ENCODE data around the gene GABRB1.
"Not testable (repeated sequence)": the region's sequence is repeated elsewhere in the genome, so short reads cannot be mapped to it uniquely, and the experiment has no call there.

GABRB1 gene

DNA sequence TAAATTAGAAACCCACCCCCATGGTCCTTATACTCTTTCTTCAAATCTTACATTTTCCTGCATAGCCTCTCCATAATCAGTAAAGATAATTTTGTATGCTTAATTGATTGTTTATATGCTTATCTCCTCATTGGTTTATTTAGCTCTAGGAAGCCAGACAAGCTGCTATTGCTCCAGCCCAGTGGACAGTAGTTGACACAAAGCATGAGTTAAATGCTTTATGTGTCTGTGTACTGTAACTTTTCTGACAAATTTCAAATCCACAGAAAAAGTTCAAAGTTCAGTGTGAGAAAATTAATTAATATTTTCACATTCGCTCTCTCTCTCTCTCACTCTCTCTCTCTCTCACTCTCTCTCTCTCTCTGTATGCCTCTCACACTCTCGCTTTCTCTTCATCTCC is 181.7 kb downstream of the GABRB1 start:
- no peak for DNase-seq (ENCODE audit: low read depth)

DNA sequence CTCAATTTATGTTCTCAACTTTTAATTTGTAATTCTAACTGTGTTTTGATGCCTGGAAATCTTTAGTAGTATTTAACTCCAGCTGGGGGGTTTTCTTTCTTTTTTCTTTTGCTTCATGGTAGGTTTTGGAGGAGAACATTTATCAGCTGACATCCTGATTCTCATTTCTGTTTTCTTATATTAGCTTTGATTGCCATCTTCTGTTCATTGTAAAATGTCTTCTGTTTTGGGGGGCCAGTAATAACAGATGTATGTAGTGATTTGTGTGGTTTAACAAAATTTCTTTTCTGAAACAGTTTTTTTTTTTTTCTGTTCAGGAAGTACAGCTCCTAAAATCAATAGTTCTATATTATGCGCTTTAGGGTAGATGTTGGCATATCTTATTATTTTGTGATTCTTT is 182.2 kb downstream of the GABRB1 start:
- no peak for DNase-seq (ENCODE audit: low read depth)

DNA sequence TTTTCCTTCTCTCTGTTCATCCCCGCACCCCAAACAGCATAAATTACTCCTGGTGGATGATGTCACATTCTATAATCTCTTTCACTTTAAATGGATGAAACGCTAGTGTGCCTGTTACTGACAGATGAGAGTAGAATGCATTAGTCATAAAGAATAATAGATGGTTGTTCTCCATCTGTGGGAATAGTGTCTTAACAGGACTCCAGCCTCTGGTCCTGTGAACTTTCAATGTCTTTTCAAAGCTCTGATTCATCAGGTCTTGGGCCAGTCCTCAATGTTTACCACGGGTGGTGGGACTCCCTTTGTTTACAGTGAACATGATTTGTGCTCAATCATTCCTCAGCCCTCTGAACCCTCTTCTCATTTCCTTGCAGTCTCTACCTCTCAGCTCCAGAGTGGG is 182.6 kb downstream of the GABRB1 start:
- DNase-seq (ENCODE audit: low read depth): no peak

DNA sequence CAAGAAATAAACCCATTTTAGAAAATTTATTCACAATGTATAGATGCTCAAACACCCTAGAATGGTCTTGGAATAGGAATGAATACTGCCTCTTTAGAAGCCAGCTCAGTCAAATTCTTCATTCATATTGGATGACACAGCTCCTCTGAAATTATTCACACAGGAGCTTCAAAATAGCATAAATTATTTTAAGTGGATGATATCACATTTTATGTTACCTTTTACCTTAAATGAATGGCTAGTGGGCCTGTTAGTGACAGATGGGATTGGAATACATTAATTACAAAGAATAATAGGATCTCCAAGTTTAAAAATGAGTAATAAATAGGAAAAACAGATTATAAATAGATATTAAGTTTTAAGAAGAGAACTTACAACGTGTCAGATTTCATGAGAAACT is 184.4 kb downstream of the GABRB1 start:
- no peak for DNase-seq (ENCODE audit: low read depth)

GRCh38 chr4:47217291-47217690 is 185.9 kb downstream of the GABRB1 start:
- no peak for DNase-seq (ENCODE audit: low read depth)

- no peak for DNase-seq (ENCODE audit: low read depth)
These were observed 186.5 kb downstream of the GABRB1 start for GRCh38 chr4:47217884-47218283.

- DNase-seq (ENCODE audit: low read depth): no peak
These were observed 187.3 kb downstream of the GABRB1 start for GRCh38 chr4:47218631-47219030.

DNA sequence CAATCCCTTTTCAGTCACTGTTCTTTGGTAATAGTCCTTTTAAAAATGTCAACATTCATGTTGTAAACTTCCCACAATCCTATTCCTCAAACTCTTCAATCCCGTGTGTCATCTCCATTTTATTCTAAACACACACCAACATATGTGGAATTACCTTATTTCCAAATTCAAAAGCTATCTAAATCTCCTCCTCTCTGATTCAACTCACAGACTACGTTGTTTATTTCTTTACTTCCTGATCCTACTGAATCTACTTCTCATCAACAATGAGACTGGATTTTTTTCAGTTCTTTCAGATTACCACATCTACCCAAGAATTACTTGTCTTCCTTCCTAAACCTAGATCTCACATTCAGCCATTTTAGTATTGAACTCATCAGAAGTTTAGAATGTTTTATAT is 188.2 kb downstream of the GABRB1 start:
- DNase-seq (ENCODE audit: low read depth): no peak

DNA sequence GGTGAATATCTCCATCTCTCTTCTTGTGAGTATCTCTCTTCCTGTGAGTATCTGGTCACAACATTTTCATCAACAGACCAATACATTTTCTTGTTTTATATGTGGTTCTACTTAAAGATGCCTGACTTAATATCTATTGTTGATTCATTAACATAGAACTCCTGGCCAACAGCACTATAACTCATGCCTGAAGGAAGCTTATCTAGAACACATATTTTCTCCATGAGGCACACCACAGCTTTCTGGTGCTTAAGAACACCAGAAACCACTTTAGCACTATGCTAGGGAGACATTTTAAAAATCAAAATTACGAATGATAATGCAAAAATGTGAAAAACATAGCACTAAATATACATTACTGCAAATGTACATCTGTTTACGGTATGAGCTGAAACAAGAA is 190.4 kb downstream of the GABRB1 start:
- no peak for DNase-seq (ENCODE audit: low read depth)

DNA sequence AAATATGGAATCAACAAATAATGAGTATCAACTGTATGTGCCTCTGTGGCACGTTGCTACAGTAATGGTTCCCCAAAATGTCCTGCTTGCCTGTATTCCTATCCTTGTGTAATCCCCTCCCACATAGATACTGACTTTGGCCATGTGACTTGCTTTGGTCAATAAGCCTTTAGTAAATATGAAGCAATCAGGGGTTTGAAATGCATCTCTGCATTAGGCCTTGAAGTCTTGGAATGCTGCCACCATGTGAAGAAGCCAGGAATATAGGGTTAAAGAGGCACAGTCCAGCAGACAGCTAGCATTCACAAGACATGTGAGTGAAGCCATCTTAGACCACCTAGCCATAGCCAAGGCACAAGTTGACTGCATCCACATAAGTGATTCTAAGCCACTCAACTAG is 190.9 kb downstream of the GABRB1 start:
- no peak for DNase-seq (ENCODE audit: low read depth)

DNA sequence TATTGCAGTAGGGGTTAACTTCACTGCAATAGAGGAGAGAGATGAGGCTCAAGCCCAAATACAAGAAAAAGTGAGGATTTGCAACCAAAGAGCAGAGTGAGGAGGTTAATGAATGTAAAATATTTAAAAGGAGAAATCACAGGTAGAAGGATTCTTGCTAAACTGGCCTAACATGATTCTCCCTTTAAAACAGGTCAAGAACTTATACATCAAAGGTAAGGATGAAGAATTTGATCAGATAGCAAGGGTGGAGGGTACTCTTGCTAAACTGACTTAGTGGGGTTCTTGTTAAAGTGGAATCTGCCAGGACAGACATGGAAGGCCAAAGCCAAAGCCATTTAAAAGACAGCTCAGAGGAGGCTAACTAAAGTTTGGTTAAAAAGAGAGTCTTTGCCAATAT is 193.0 kb downstream of the GABRB1 start:
- no peak for DNase-seq (ENCODE audit: low read depth)

DNA sequence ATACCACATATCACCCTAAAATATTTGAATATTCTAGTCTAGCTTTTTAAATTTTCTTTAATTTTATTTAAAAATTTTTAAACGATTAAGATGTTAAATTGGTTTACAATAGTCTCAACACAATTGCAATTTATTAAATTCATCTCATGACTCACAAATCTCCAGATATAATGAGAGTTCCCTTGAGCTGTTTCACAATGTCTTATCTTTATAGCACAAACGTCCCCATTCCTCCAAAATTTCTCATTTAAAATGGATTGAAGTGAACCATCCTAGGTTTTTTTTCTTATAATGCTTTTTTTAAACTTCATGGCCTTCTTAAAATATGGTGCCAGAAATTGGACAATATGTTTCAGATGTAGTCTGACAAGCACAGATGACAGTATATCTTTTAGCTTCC is 204.4 kb downstream of the GABRB1 start:
- no peak for DNase-seq (ENCODE audit: low read depth)

GRCh38 chr4:47238667-47239066 is 207.3 kb downstream of the GABRB1 start:
- no peak for DNase-seq (ENCODE audit: low read depth)

- no peak for DNase-seq (ENCODE audit: low read depth)
These were observed 208.3 kb downstream of the GABRB1 start for GRCh38 chr4:47239649-47240048.

GRCh38 chr4:47251348-47252135 is 220.2 kb downstream of the GABRB1 start:
- DNase-seq (ENCODE audit: low read depth): no peak

DNA sequence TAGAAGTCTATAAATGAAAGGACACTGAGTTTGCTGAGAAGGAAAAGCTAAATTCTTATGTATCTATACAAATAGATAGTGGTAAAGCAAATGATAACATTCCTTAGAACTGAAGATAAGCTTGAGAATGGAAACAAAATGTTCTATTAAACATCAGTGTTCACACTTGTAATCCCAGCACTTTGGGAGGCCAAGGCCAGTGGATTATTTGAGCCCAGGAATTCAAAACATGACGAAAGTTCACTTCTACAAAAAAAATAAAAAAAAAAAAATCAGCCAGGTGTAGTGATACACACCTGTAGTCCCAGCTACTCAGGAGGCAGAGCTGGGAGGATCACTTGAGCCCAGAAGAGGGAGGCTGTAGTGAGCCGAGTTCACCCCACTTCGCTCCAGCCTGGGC is 232.4 kb downstream of the GABRB1 start:
- DNase-seq (ENCODE audit: low read depth): no peak

GRCh38 chr4:47270201-47270888 is 239.0 kb downstream of the GABRB1 start:
- DNase-seq (ENCODE audit: low read depth): no peak

DNA sequence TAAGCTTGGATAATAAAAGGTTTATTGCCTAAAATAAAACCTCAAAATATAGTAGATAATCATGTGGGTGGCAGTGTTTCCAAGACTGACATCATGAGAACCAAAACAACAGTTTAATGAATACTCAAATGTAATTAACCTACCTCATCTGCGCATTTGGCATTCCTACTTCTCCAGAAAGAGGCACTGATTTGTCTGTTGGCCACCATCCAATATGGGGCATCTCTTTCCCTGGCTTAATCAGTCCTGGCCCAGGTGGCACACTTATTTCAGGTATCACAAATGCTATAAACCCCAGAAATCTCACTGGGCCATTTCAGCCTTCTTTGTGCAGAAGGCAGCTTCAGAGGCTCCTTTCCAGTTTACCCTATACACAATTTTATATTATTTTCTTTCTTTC is 239.9 kb downstream of the GABRB1 start:
- DNase-seq (ENCODE audit: low read depth): no peak

DNA sequence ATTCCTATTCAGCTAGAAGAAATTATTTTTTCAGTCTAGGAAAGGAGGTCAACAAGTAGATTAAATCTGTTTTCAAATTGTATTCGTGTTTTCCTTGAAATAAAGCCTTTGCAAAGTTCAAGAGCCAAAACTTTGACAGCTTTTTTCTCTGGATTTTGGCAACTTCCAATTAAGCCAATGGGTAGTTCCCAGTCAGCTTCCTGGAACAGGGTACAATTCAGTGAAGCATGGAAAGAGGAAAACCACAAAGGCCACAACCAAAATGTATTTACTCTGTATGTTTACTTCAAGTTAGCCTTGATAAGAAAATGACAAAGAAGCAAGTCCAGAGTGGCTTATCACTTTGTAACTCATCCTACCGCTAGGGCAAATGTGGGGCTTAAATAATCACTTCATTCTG is 243.5 kb downstream of the GABRB1 start:
- no peak for DNase-seq (ENCODE audit: low read depth)

- no peak for DNase-seq (ENCODE audit: low read depth)
These were observed 244.2 kb downstream of the GABRB1 start for GRCh38 chr4:47275595-47275994.

GRCh38 chr4:47278631-47279030 is 247.3 kb downstream of the GABRB1 start:
- DNase-seq (ENCODE audit: low read depth): no peak

DNA sequence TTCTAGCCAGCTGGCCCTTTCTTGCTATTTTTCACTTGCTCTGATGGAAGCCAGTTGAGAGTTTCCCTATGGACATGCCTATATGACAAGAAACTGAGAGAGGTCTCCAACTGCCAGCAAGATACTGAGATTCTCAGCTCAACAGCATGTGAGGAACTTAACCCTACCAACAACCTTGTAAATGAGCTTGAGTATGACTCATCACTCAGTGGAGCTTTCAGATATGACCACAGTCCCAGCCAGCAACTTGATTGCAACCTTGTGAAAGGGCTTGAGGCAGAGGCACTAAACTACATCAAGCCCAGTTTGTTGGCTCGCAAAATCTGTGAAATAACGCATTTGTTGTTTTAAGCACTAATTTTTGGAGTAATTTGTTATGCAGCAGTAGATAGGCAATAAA is 256.4 kb downstream of the GABRB1 start:
- DNase-seq (ENCODE audit: low read depth): no peak

DNA sequence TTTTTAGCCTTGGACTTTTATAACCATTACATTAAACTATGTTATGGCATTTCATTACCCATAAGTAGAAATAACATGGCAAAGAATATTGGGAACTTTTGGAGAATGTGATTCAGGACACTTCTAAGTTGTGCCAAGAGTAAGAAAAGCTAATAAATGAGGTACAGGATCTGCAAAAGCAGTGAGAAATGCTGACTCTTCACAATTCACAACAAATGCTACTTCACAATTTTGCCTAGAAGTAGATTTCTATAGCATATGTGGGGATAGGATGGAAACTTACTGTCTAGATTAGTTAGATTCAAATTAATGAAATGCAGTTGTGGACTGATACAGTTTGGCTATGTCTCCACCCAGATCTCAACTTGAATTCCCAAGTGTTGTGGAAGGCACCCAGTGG is 258.4 kb downstream of the GABRB1 start:
- no peak for DNase-seq (ENCODE audit: low read depth)

GRCh38 chr4:47290873-47291272 is 259.5 kb downstream of the GABRB1 start:
- not testable (repeated sequence) for DNase-seq (ENCODE audit: low read depth)
